ENCODE data around the gene ZNF644. TPM values are rescaled to one million over a fixed set of nuclear protein-coding genes. Genes with fewer than 3 reads are reported as not detected.

ZNF644 gene
- total and polyA plus RNA-seq, 4 donors, result 6.8 to 38.8 (median 27.2) TPM

DNA sequence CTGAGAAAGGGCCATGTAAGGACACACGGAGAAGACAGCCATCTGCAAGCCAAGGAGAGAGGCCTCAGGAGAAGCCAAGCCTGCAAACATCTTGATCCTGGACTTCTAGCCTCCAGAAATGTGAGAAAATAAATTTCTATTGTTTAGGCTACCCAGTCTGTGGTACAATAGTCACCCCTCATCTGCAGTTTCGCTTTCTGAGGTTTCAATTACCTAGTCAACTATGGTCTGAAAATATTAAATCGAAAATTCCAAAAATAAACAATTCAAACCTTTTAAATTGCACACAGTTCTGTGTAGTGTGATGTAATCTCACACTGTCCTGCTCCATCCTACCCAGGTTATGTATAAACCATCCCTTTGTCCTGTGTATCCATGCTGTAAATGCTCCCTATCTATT, 52.6 kb downstream of the ZNF644 start (continued):
- TF ChIP-seq, protein P1, sequence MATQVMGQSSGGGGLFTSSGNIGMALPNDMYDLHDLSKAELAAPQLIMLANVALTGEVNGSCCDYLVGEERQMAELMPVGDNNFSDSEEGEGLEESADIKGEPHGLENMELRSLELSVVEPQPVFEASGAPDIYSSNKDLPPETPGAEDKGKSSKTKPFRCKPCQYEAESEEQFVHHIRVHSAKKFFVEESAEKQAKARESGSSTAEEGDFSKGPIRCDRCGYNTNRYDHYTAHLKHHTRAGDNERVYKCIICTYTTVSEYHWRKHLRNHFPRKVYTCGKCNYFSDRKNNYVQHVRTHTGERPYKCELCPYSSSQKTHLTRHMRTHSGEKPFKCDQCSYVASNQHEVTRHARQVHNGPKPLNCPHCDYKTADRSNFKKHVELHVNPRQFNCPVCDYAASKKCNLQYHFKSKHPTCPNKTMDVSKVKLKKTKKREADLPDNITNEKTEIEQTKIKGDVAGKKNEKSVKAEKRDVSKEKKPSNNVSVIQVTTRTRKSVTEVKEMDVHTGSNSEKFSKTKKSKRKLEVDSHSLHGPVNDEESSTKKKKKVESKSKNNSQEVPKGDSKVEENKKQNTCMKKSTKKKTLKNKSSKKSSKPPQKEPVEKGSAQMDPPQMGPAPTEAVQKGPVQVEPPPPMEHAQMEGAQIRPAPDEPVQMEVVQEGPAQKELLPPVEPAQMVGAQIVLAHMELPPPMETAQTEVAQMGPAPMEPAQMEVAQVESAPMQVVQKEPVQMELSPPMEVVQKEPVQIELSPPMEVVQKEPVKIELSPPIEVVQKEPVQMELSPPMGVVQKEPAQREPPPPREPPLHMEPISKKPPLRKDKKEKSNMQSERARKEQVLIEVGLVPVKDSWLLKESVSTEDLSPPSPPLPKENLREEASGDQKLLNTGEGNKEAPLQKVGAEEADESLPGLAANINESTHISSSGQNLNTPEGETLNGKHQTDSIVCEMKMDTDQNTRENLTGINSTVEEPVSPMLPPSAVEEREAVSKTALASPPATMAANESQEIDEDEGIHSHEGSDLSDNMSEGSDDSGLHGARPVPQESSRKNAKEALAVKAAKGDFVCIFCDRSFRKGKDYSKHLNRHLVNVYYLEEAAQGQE (IDR thresholded peaks at IDR 0.05), result no peak
- TF ChIP-seq YY1 (IDR thresholded peaks at IDR 0.05), result no peak
- TF ChIP-seq, protein P2, sequence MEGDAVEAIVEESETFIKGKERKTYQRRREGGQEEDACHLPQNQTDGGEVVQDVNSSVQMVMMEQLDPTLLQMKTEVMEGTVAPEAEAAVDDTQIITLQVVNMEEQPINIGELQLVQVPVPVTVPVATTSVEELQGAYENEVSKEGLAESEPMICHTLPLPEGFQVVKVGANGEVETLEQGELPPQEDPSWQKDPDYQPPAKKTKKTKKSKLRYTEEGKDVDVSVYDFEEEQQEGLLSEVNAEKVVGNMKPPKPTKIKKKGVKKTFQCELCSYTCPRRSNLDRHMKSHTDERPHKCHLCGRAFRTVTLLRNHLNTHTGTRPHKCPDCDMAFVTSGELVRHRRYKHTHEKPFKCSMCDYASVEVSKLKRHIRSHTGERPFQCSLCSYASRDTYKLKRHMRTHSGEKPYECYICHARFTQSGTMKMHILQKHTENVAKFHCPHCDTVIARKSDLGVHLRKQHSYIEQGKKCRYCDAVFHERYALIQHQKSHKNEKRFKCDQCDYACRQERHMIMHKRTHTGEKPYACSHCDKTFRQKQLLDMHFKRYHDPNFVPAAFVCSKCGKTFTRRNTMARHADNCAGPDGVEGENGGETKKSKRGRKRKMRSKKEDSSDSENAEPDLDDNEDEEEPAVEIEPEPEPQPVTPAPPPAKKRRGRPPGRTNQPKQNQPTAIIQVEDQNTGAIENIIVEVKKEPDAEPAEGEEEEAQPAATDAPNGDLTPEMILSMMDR (IDR thresholded peaks at IDR 0.05; ENCODE audit: low read depth, low read length, missing input control), result no peak

DNA sequence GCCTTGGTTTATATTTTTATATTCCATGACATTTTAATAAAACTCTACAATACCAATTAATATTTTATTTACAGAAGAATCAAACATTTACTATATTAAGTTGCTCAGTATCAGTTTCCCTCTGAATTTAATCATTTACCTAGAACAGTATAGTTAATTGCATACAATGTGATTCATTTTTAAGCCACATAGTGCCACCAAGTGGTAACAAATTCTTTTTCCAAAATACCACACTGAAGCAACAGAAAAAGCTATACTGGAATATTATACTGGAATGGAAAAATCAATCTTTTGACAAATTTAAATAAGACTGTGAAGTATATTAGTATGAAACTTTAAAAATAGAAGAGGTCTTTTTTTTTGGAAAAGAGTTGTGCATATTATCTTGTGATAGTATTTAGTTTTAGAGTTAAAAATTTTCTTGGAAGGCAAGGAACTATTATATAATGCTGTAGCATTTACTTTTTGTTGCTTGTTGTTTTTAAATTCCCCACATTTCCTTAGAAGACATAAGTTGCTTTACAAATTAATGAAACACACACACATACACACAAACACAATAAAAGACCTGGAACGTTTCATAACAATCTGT, 57.3 kb downstream of the ZNF644 start:
- H3K27me3 ChIP-seq (ENCODE audit: control insufficient read depth in 4 of 4, insufficient read depth in 4 of 4, low read length in 3 of 4), result no peaks in the 10 kb centered on the region

DNA sequence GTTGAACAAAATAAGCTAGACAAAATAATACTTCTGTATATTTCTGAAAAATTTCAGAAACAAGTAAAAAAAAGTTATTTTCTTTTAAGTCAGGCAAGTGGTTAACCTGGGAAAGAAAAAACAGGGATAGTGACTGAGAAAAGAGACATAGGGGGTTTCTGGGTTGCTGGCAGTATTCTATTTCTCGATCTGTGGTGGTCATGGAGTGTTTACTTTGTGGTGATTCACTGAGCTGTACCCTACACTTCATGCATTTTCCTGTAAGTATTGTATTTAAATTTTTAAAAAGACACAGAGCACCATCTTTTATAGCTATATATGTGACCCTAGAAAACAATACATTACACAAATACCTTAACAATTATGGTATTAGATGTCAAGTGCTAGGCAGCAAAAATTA, 58.2 kb downstream of the ZNF644 start:
- Histone ChIP-seq H3K27ac (ENCODE audit: low read depth in 1 of 2, low read length in 2 of 2) (no peak overlapping the region), H3K4me3 (ENCODE audit: low read depth in 1 of 3, low read length in 3 of 3) (no peak overlapping the region), H3K4me1 (ENCODE audit: control insufficient read depth in 4 of 4, insufficient read depth in 4 of 4, low read length in 3 of 4) (peaks cover 0 to 12% (median 3%) of the 10 kb centered on the region in 4 donors), H3K36me3 (ENCODE audit: control insufficient read depth in 4 of 4, insufficient read depth in 3 of 4, low read depth in 1 of 4, low read length in 3 of 4) (no peaks in the 10 kb centered on the region), H3K27me3 (ENCODE audit: control insufficient read depth in 4 of 4, insufficient read depth in 4 of 4, low read length in 3 of 4) (no peaks in the 10 kb centered on the region), H3K9ac (ENCODE audit: low read depth in 1 of 2, low read length in 2 of 2) (no peak overlapping the region), H3K9me3 (ENCODE audit: control insufficient read depth in 4 of 4, low read length in 3 of 4) (no peaks in the 10 kb centered on the region)
- TF ChIP-seq, protein P3, sequence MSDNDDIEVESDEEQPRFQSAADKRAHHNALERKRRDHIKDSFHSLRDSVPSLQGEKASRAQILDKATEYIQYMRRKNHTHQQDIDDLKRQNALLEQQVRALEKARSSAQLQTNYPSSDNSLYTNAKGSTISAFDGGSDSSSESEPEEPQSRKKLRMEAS (IDR thresholded peaks at IDR 0.05), result no peak
- TF ChIP-seq HNF4A (conservative IDR thresholded peaks at IDR 0.05) (no peak), SP1 (IDR thresholded peaks at IDR 0.05) (no peak), HNF4G (IDR thresholded peaks at IDR 0.05) (no peak), JUND (IDR thresholded peaks at IDR 0.05) (no peak), TAF1 (conservative IDR thresholded peaks at IDR 0.05) (no peak), YY1 (IDR thresholded peaks at IDR 0.05) (no peak), NR2F2 (IDR thresholded peaks at IDR 0.05) (no peak), RXRA (IDR thresholded peaks at IDR 0.05) (no peak)
- TF ChIP-seq, protein P2 (IDR thresholded peaks at IDR 0.05; ENCODE audit: low read depth, low read length, missing input control), result no peak
- TF ChIP-seq, protein P4, sequence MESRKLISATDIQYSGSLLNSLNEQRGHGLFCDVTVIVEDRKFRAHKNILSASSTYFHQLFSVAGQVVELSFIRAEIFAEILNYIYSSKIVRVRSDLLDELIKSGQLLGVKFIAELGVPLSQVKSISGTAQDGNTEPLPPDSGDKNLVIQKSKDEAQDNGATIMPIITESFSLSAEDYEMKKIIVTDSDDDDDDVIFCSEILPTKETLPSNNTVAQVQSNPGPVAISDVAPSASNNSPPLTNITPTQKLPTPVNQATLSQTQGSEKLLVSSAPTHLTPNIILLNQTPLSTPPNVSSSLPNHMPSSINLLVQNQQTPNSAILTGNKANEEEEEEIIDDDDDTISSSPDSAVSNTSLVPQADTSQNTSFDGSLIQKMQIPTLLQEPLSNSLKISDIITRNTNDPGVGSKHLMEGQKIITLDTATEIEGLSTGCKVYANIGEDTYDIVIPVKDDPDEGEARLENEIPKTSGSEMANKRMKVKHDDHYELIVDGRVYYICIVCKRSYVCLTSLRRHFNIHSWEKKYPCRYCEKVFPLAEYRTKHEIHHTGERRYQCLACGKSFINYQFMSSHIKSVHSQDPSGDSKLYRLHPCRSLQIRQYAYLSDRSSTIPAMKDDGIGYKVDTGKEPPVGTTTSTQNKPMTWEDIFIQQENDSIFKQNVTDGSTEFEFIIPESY (IDR thresholded peaks at IDR 0.05), result no peak
- DNase-seq (ENCODE audit: low spot score), result no peak
- 83% methylated on average over 1 of the region's 1 CpG for WGBS

More for the DNA sequence above, 57.3 kb downstream of the ZNF644 start:
- H3K4me1 ChIP-seq (ENCODE audit: control insufficient read depth in 4 of 4, insufficient read depth in 4 of 4, low read length in 3 of 4), result peaks cover 0 to 10% (median 3%) of the 10 kb centered on the region in 4 donors
- H3K4me3 ChIP-seq (ENCODE audit: low read depth in 1 of 3, low read length in 3 of 3), result no peak overlapping the region
- DNase-seq (ENCODE audit: low spot score), result no peak
- H3K36me3 ChIP-seq (ENCODE audit: control insufficient read depth in 4 of 4, insufficient read depth in 3 of 4, low read depth in 1 of 4, low read length in 3 of 4), result no peaks in the 10 kb centered on the region
- WGBS, result 60% methylated on average over 1 of the region's 1 CpG
- H3K9me3 ChIP-seq (ENCODE audit: control insufficient read depth in 4 of 4, low read length in 3 of 4), result no peaks in the 10 kb centered on the region
- no peak overlapping the region for H3K27ac ChIP-seq (ENCODE audit: low read depth in 1 of 2, low read length in 2 of 2)
- TF ChIP-seq RXRA (IDR thresholded peaks at IDR 0.05) (no peak), RAD21 (IDR thresholded peaks at IDR 0.05) (peak; percentile 74 to 77)
- TF ChIP-seq, protein P2 (IDR thresholded peaks at IDR 0.05; ENCODE audit: low read depth, low read length, missing input control), result peak; percentile 22
- H3K9ac ChIP-seq (ENCODE audit: low read depth in 1 of 2, low read length in 2 of 2), result no peak overlapping the region
